GM19324 (cell line): ENCODE measurements around the gene CLOCK.

ENCODE experiments used
- ATAC-seq: cut with Tn5 transposase; IDR thresholded peaks from one replicate; pipeline ENCODE4 v1.9.1; 2021; ENCODE audit warnings: mild to moderate bottlenecking, moderate library complexity; ENCODE audit not compliant: unreplicated experiment, low FRiP score

CLOCK gene

DNA sequence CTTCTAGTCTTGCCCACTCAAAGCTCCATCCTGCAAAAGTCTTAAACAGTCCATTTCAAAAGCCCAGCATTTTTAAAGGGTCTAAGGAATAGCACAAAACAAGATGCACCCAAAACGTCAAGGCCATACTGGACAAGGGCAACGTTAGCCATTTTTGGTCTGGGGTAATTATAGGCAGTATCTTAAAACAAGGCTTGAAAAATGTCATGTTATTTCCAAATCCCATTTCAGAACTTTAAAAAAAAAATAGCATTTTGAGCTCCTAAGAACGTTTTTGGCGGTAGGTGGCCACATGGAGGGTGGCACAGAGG lies 151.5 kb downstream of the CLOCK start:
- ATAC-seq = no peak

GRCh38 chr4:55393461-55394320 lies 153.0 kb downstream of the CLOCK start:
- ATAC-seq = no peak

DNA sequence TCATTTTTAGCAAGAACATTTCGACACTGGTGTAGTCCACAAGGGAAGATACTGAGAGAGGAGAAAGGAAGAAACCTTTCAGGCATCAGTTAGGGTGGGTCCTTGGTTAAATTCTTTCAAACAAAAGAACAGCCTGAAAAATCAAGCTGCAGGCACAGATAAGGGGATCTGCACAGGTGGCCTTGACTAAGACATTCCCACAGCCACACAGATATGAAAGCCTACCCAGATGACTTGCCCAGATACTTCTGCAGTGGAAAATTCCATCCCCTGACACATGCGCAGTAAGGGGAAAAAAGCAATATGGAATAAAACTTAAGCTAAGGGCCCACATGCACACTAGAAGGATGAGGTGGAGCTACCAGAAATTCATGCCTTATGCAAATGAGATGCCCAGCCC lies 159.9 kb downstream of the CLOCK start:
- ATAC-seq = no peak

DNA sequence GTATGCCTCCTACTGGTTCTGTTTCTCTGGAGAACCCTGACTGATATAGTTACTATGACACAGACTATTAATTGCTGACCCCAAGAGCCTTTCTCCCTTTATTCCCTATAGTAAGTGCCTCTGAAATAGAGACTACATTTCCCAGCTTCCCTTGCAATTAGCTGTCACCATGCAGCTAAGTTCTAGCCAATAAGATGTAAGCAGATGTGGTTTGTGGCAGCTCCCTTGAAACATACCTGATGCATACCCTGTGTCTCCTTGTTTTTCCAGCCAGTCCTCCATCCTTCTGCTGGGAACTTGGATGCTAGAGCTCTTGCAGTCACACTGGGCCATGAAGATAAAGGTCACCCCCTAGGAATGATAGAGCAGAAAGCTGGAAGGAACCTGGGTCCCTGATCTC lies 160.6 kb downstream of the CLOCK start:
- ATAC-seq = no peak

- no peak for ATAC-seq
These were observed 161.5 kb downstream of the CLOCK start for GRCh38 chr4:55385201-55385649.

GRCh38 chr4:55382488-55383003 lies 164.2 kb downstream of the CLOCK start:
- no peak for ATAC-seq

- no peak for ATAC-seq
These were observed 165.2 kb downstream of the CLOCK start for GRCh38 chr4:55381502-55381901.

DNA sequence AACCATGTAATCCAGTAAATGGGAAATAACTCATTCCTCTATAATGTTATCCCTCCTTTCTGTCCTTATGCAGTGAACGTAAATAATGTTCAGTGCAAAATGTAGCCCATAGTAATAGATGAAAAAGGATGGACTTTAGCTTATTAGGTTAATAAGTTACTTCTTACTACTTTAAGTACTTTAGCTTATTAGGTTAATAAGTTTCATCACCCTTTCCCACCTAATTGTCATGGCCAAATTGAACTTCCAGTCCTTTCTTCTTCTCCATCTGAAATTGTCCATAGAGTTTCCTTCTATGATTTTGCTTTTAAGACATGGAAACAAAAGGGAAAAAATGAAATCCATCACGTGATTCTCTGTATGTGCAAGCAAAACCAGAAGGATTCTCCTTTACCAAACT lies 166.1 kb downstream of the CLOCK start:
- no peak for ATAC-seq

GRCh38 chr4:55378617-55379467 lies 167.9 kb downstream of the CLOCK start:
- ATAC-seq = no peak
